ENCODE results near the gene URB1.
"Not testable (repeated sequence)": the region's sequence is repeated elsewhere in the genome, so short reads cannot be mapped to it uniquely, and the experiment has no call there.

The URB1 gene

GRCh38 chr21:32298148-32298559, 94.7 kb downstream of the URB1 start:
- DNase-seq (ENCODE audit: low read depth in 2 of 2) = no peak

GRCh38 chr21:32297449-32297848, 95.4 kb downstream of the URB1 start:
- no peak for DNase-seq (ENCODE audit: low read depth in 2 of 2)

GRCh38 chr21:32285476-32285875, 107.3 kb downstream of the URB1 start:
- no peak for DNase-seq (ENCODE audit: low read depth in 2 of 2)

- no peak for DNase-seq (ENCODE audit: low read depth in 2 of 2)
Measured at GRCh38 chr21:32282992-32283391, 109.8 kb downstream of the URB1 start.

- DNase-seq (ENCODE audit: low read depth in 2 of 2) = no peak
Measured at GRCh38 chr21:32281531-32281930, 111.3 kb downstream of the URB1 start.

- no peak for DNase-seq (ENCODE audit: low read depth in 2 of 2)
Measured at GRCh38 chr21:32279377-32279680, 113.5 kb downstream of the URB1 start.

- peak; percentile 96 to 98 for DNase-seq (ENCODE audit: low read depth in 2 of 2)
Measured at GRCh38 chr21:32278518-32279376, 114.1 kb downstream of the URB1 start, which contains the start of gene MIS18A. Gene MIS18A (minus strand): TSS chr21:32279049. CDS start chr21:32279014, 35 bp downstream.

GRCh38 chr21:32278103-32278502, 114.7 kb downstream of the URB1 start:
- DNase-seq (ENCODE audit: low read depth in 2 of 2) = no peak

GRCh38 chr21:32276671-32277070, 116.1 kb downstream of the URB1 start:
- no peak for DNase-seq (ENCODE audit: low read depth in 2 of 2)

- no peak for DNase-seq (ENCODE audit: low read depth in 2 of 2)
Measured at GRCh38 chr21:32270748-32271147, 122.1 kb downstream of the URB1 start.

GRCh38 chr21:32265321-32265720, 127.5 kb downstream of the URB1 start:
- DNase-seq (ENCODE audit: low read depth in 2 of 2) = not testable (repeated sequence)

- DNase-seq (ENCODE audit: low read depth in 2 of 2) = no peak
Measured at GRCh38 chr21:32261929-32262328, 130.9 kb downstream of the URB1 start.
